ENCODE measurements around the gene SDS. TPM values are rescaled to one million over a fixed set of nuclear protein-coding genes. Genes with fewer than 3 reads are reported as not detected.

SDS gene
- total and polyA plus RNA-seq, 2 donors (not counting 3 experiments of a cell fraction or from before 2014, with no cell fraction given): not detected

- no peak overlapping the region for H3K27ac ChIP-seq (ENCODE audit: insufficient read depth, low read depth, low read length)
- no peak overlapping the region for H3K9ac ChIP-seq (replicated peaks; ENCODE audit: extremely low read depth, insufficient read depth, low read length)
- no peaks in the 10 kb centered on the region for H4K20me1 ChIP-seq (replicated peaks; ENCODE audit: control insufficient read depth, extremely low read depth, insufficient read depth, low read length)
- intact Hi-C loops (cut with micrococcal nuclease): no loop called here
- no peaks in the 10 kb centered on the region for H3K9me1 ChIP-seq (replicated peaks; ENCODE audit: control insufficient read depth, extremely low read depth, insufficient read depth, low read length)
- no peak for TF ChIP-seq FOS (IDR thresholded peaks at IDR 0.05; ENCODE audit: borderline replicate concordance, insufficient read depth, low read length)
- TF ChIP-seq GATA2 (IDR thresholded peaks at IDR 0.05; ENCODE audit: insufficient read depth, insufficient read length, low read depth, low read length): no peak
- no peak for TF ChIP-seq CTCF (IDR thresholded peaks at IDR 0.05; ENCODE audit: extremely low read depth in 1 of 2, insufficient read depth in 1 of 2, low read depth in 1 of 2, low read length in 2 of 2)
- TF ChIP-seq POLR2AphosphoS5 (IDR thresholded peaks at IDR 0.05; ENCODE audit: insufficient read depth, low read depth, low read length): no peak
- TF ChIP-seq EZH2 (IDR thresholded peaks at IDR 0.05; ENCODE audit: borderline replicate concordance, low read depth, low read length, severe bottlenecking): no peak
- no peak for TF ChIP-seq MYC (IDR thresholded peaks at IDR 0.05; ENCODE audit: low read depth, low read length)
- TF ChIP-seq MAX (IDR thresholded peaks at IDR 0.05; ENCODE audit: insufficient read depth, insufficient read length): no peak
- no peak for TF ChIP-seq JUN (IDR thresholded peaks at IDR 0.05; ENCODE audit: borderline replicate concordance, insufficient read depth, insufficient read length, low read depth)
- no peak for TF ChIP-seq POLR2A (IDR thresholded peaks at IDR 0.05; ENCODE audit: low read depth, low read length)
- H2AFZ ChIP-seq (ENCODE audit: low read depth, low read length): no peak overlapping the region
- BruUV-seq (replicated peaks): no TSS peak
- DNase-seq (ENCODE audit: low read depth, low spot score) (no peak), FAIRE-seq (no peak)
- no peak overlapping the region for H3K4me2 ChIP-seq (ENCODE audit: insufficient read depth, low read length)
- no peaks in the 10 kb centered on the region for H3K79me2 ChIP-seq (ENCODE audit: control insufficient read depth, insufficient read depth, low read length)
- peaks cover 0 to 3% of the 10 kb centered on the region in 2 experiments for H3K27me3 ChIP-seq (ENCODE audit: control insufficient read depth in 2 of 2, insufficient read depth in 2 of 2, low read length in 2 of 2)
- no peak overlapping the region for H3K4me3 ChIP-seq (replicated peaks in 1 of 3; ENCODE audit: insufficient read depth in 1 of 3, low read depth in 1 of 3, low read length in 3 of 3)
- CTCF ChIA-PET: interaction anchor here (0.7 to 2.4 kb wide), 7 partner anchors 16 to 476 kb away, joined by 3 to 11 read pairs (median 5); no protein-coding TSS in a partner anchor
- H3K36me3 ChIP-seq (ENCODE audit: control insufficient read depth in 2 of 2, extremely low read depth in 1 of 2, insufficient read depth in 2 of 2, low read length in 2 of 2): no peaks in the 10 kb centered on the region
- POLR2A ChIA-PET: no interaction called here
- dilution Hi-C loops (cut with MboI; ENCODE audit: extremely low pct_ligation_motif_present, low sequenced_read_pairs): no loop called here
- no peaks in the 10 kb centered on the region for H3K9me3 ChIP-seq (replicated peaks; ENCODE audit: control insufficient read depth, insufficient read depth, low read length)
- H3K4me1 ChIP-seq (ENCODE audit: control insufficient read depth, extremely low read depth, insufficient read depth, low read length): no peaks in the 10 kb centered on the region
Observed at GRCh38 chr12:113440947-113441782, 37.5 kb upstream of the SDS start.
